GM06990 (cell line): ENCODE measurements around the gene CLSTN2.

Experiments
- DNase-seq: peaks from one replicate; pipeline ENCODE4 v3.0.0-alpha.2; 2011; ENCODE audit not compliant: insufficient read length; ENCODE audit errors: extremely low read depth
- H3K27me3 ChIP-seq: replicated peaks from 2 replicates; pipeline ENCODE4 v1.6.0; 2011; ENCODE audit warnings: low read length; ENCODE audit not compliant: control insufficient read depth, insufficient read depth
- H3K36me3 ChIP-seq: 2 replicates; pipeline ENCODE4 v1.5.1; 2011; ENCODE audit warnings: low read length; ENCODE audit not compliant: control insufficient read depth, insufficient read depth
- H3K4me3 ChIP-seq: replicated peaks from 2 replicates; pipeline ENCODE4 v1.5.1; 2011; ENCODE audit warnings: low read depth, mild to moderate bottlenecking, control low read depth, low read length
- TF ChIP-seq, protein P1 (sequence below): IDR thresholded peaks from 2 replicates; pipeline ENCODE4 v1.5.1; 2011; ENCODE audit warnings: low read length, control low read depth, mild to moderate bottlenecking, inconsistent platforms; ENCODE audit not compliant: insufficient read depth, poor library complexity, severe bottlenecking

Gene CLSTN2

DNA sequence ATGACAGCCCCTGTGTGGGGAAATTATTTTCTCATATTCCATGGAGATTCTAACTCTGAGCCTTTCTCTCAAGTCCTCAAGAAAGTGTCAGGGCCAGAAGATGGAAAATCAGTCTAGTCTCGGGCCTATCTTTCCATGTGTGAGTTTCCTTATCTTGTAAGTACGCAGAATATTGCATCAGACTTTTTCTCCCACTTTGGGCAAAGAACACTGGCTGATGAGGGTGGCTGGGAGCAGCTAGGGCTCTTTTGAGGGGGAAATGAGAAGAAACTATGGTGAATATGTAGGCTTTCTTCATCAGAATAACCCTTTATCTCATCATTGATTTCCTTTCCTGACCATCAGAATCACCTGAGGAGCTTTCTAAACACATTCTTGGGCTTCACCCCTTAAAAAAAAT is 264.0 kb downstream of the CLSTN2 start:
- Histone ChIP-seq H3K27me3 (no peaks in the 10 kb centered on the region), H3K4me3 (no peak overlapping the region), H3K36me3 (no peaks in the 10 kb centered on the region)
- TF ChIP-seq, protein P1, sequence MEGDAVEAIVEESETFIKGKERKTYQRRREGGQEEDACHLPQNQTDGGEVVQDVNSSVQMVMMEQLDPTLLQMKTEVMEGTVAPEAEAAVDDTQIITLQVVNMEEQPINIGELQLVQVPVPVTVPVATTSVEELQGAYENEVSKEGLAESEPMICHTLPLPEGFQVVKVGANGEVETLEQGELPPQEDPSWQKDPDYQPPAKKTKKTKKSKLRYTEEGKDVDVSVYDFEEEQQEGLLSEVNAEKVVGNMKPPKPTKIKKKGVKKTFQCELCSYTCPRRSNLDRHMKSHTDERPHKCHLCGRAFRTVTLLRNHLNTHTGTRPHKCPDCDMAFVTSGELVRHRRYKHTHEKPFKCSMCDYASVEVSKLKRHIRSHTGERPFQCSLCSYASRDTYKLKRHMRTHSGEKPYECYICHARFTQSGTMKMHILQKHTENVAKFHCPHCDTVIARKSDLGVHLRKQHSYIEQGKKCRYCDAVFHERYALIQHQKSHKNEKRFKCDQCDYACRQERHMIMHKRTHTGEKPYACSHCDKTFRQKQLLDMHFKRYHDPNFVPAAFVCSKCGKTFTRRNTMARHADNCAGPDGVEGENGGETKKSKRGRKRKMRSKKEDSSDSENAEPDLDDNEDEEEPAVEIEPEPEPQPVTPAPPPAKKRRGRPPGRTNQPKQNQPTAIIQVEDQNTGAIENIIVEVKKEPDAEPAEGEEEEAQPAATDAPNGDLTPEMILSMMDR, result no peak
- DNase-seq, result no peak

DNA sequence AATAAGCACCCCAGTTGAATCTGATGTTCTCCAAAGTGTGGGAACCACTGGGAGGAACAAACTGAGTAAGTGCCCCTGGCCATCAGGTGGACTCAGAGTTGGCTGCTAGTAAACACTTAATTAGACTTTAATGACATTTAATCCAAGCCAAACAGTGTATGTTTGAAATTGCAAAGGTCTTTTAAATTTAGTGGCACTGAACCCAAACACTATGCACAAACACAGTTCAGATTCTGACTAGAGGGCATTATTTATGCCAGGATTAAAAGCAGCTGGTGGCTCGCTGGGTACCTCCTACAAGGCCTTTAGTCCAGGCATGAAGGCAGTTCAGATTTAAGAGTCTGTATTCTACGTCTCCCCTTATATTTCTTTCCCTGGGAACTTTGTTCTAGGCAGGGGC is 264.8 kb downstream of the CLSTN2 start:
- no peak for DNase-seq
- TF ChIP-seq, protein P1, result no peak
- Histone ChIP-seq H3K4me3 (no peak overlapping the region), H3K27me3 (no peaks in the 10 kb centered on the region; the same call in 1 of the 2 replicates), H3K36me3 (no peaks in the 10 kb centered on the region)

DNA sequence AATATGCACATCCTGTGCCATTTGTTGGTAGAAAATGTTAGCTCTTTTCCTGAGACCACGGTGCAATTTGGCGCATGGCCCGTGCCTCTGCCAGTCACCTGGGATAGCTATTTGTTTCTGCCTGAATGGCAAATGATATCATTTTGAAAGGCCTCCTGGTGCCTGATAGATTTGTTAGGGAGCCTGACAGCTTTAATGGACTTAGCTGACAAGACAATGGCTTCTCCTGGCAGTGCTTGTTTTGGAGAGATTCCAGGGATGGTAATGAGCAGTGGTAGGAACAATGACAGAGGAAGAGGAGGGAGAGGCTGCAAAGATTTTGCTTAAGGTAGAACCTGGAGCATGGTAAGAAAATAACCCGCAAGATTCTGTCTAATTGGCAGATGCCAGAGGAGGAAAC is 268.5 kb downstream of the CLSTN2 start:
- peaks cover 1% of the 10 kb centered on the region for H3K27me3 ChIP-seq
- DNase-seq, result no peak
- H3K4me3 ChIP-seq, result no peak overlapping the region
- H3K36me3 ChIP-seq, result no peaks in the 10 kb centered on the region
- TF ChIP-seq, protein P1, result no peak

DNA sequence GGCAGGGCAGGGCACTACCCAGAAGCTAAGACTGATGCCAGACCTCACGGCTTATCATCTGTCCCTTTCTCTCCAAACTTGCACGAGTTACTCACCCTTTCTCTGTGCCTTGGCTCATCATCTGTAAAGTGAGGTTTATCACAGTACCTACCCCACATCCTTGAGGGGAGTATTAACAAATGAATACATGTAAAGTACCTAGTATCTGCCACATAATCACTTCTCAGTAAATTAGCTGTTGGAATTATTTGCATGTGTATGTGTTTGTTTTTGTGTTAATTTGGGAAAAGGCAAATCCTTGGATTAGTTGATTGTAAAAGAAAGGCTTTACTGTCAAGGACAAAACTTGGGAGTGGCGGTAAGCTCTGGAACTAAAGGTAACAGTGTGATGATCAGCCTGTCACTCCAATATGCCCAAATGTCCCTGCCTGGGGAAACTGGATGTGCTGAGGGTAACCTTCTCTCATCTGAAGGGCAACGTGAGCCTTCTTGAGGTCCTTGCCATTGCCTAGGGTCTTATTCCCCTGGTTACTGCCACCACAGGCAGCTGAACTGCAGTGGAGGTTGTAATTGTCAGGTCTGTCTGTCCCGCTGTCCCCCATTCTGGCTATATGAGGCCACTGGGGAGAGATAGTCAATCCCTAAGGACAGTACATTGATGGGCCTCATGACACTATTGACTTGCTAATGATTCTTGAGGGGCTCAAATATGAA is 269.4 kb downstream of the CLSTN2 start:
- DNase-seq, result no peak
- Histone ChIP-seq H3K27me3 (peaks cover 1% of the 10 kb centered on the region), H3K4me3 (no peak overlapping the region)

DNA sequence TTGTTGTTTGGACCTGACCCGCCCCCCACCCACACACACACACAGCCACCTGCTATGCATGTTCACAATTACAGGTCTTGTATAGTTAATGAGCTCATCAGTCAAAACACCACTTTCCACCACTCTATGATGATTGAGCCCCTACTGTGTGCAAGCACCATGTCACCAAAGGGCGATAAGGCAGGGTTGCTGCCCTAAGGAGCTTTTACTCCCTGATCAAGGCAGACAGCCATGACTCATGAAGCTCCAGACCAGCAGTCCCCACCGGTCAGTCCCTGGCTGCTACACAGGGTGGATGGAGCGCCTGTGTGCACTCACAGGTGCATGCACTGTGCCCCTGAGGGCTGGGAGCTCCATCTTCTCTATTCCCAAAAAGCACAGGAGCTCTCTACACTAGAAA is 270.6 kb downstream of the CLSTN2 start:
- H3K27me3 ChIP-seq, result peaks cover 1% of the 10 kb centered on the region
- DNase-seq, result no peak
- TF ChIP-seq, protein P1, result no peak

More for the DNA sequence above, 269.4 kb downstream of the CLSTN2 start:
- no peaks in the 10 kb centered on the region for H3K36me3 ChIP-seq
- TF ChIP-seq, protein P1, result no peak

More for the DNA sequence above, 270.6 kb downstream of the CLSTN2 start:
- no peak overlapping the region for H3K4me3 ChIP-seq
- H3K36me3 ChIP-seq, result no peaks in the 10 kb centered on the region
